Liver (tissue), 3 donors: ENCODE data around the gene SFXN3.

Experiments used
- CTCF ChIP-seq: fragments of 150-350 bp; IDR thresholded peaks from 2 replicates; pipeline ENCODE4 v1.5.1; 2017; ENCODE audit warnings: improper control_type of control experiment, low read depth, low read length; ENCODE audit not compliant: missing input control
- FOXA1 ChIP-seq: IDR thresholded peaks from 2 replicates; pipeline ENCODE4 v1.6.1; 2016; ENCODE audit warnings: antibody characterized with exemption
- GABPA ChIP-seq, 2 donors: IDR thresholded peaks in 1 of 2; conservative IDR thresholded peaks in 1 of 2; 2 replicates each; pipeline ENCODE4 v1.6.1; 2016; ENCODE audit warnings: antibody characterized with exemption in 2 of 2, mild to moderate bottlenecking in 1 of 2, moderate library complexity in 1 of 2
- MAX ChIP-seq: IDR thresholded peaks from 2 replicates; pipeline ENCODE4 v1.6.1; 2016; ENCODE audit warnings: antibody characterized with exemption
- RXRA ChIP-seq, 2 donors: IDR thresholded peaks; 2 replicates each; pipeline ENCODE4 v1.6.1; 2017 to 2018; ENCODE audit warnings: antibody characterized with exemption in 2 of 2, mild to moderate bottlenecking in 1 of 2
- TAF1 ChIP-seq: conservative IDR thresholded peaks from 2 replicates; pipeline ENCODE4 v1.6.1; 2016; ENCODE audit warnings: antibody characterized with exemption, mild to moderate bottlenecking
- donor health status: healthy.
- donor health status: healthy.

DNA sequence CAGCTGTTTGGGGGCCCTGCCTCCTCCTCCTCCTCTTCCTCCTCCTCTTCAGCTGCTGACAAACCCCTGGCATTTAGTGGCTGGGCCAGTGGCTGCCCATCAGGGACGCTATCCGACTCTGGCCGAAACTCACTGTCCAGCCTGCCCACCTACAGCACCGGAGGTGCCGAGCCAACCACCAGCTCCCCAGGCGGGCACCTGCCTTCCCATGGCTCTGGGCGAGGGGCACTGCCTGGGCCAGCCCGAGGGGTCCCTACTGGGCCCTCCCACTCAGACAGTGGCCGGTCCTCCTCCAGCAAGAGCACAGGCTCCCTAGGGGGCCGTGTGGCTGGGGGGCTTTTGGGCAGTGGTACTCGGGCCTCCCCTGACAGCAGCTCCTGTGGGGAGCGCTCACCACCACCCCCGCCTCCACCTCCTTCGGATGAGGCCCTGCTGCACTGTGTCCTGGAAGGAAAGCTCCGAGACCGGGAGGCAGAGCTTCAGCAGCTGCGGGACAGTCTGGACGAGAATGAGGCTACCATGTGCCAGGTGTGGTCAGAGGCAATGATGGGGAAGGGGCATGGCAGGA, 27.3 kb upstream of the SFXN3 start:
- TF ChIP-seq FOXA1 (no peak), RXRA (IDR thresholded peaks at IDR 0.05) (no peak), CTCF (no peak), TAF1 (no peak), MAX (no peak), GABPA (IDR thresholded peaks at IDR 0.05 in 1 of 2, conservative IDR thresholded peaks at IDR 0.05 in 1 of 2) (no peak)
